ENCODE measurements around the gene MMD2.

Gene MMD2

GRCh38 chr7:5001003-5001402, 42.0 kb upstream of the MMD2 start:
- Histone ChIP-seq H3K36me3 (ENCODE audit: insufficient read depth, low read length) (peaks cover 28% of the 10 kb centered on the region; the same call in 1 of the 2 replicates), H2AFZ (ENCODE audit: low read length) (no peak overlapping the region), H4K20me1 (ENCODE audit: insufficient read depth, low read length, poor library complexity, severe bottlenecking) (no peaks in the 10 kb centered on the region), H3K4me1 (ENCODE audit: insufficient read depth, low read length, poor library complexity, severe bottlenecking) (no peaks in the 10 kb centered on the region), H3K79me2 (ENCODE audit: insufficient read depth, low read length) (no peaks in the 10 kb centered on the region), H3K27me3 (ENCODE audit: insufficient read depth, low read length, poor library complexity, severe bottlenecking) (no peaks in the 10 kb centered on the region), H3K4me3 (ENCODE audit: low read length, poor library complexity, severe bottlenecking) (no peak overlapping the region), H3K9me3 (ENCODE audit: insufficient read depth, low read depth, low read length) (no peaks in the 10 kb centered on the region), H3K4me2 (ENCODE audit: low read depth, low read length, poor library complexity, severe bottlenecking) (no peak overlapping the region), H3K9ac (ENCODE audit: low read depth, low read length, poor library complexity, severe bottlenecking) (no peak overlapping the region), H3F3A (ENCODE audit: low read depth) (no peaks in the 10 kb centered on the region), H3K9me2 (replicated peaks; ENCODE audit: low read depth, low read length) (no peaks in the 10 kb centered on the region)
- TF ChIP-seq CTCF (conservative IDR thresholded peaks at IDR 0.05; ENCODE audit: low read length) = no peak
- TF ChIP-seq EZH2phosphoT487 (IDR thresholded peaks at IDR 0.05; ENCODE audit: borderline replicate concordance) = no peak

GRCh38 chr7:4999369-4999950, 40.5 kb upstream of the MMD2 start:
- no peak overlapping the region for H2AFZ ChIP-seq (ENCODE audit: low read length)
- H3K79me2 ChIP-seq (ENCODE audit: insufficient read depth, low read length) = no peaks in the 10 kb centered on the region
- H3K9ac ChIP-seq (ENCODE audit: low read depth, low read length, poor library complexity, severe bottlenecking) = no peak overlapping the region
- H3K27me3 ChIP-seq (ENCODE audit: insufficient read depth, low read length, poor library complexity, severe bottlenecking) = no peaks in the 10 kb centered on the region
- no peak overlapping the region for H3K4me3 ChIP-seq (ENCODE audit: low read length, poor library complexity, severe bottlenecking)
- H4K20me1 ChIP-seq (ENCODE audit: insufficient read depth, low read length, poor library complexity, severe bottlenecking) = no peaks in the 10 kb centered on the region
- TF ChIP-seq EZH2phosphoT487 (IDR thresholded peaks at IDR 0.05; ENCODE audit: borderline replicate concordance) (no peak), CTCF (conservative IDR thresholded peaks at IDR 0.05; ENCODE audit: low read length) (no peak)
- no peaks in the 10 kb centered on the region for H3F3A ChIP-seq (ENCODE audit: low read depth)
- no peaks in the 10 kb centered on the region for H3K4me1 ChIP-seq (ENCODE audit: insufficient read depth, low read length, poor library complexity, severe bottlenecking)
- peaks cover 44% of the 10 kb centered on the region; the same call in 1 of the 2 replicates for H3K36me3 ChIP-seq (ENCODE audit: insufficient read depth, low read length)
- no peaks in the 10 kb centered on the region for H3K9me3 ChIP-seq (ENCODE audit: insufficient read depth, low read depth, low read length)
- no peak overlapping the region for H3K4me2 ChIP-seq (ENCODE audit: low read depth, low read length, poor library complexity, severe bottlenecking)
- no peaks in the 10 kb centered on the region for H3K9me2 ChIP-seq (replicated peaks; ENCODE audit: low read depth, low read length)

GRCh38 chr7:4998910-4999309, 39.9 kb upstream of the MMD2 start:
- no peaks in the 10 kb centered on the region for H3F3A ChIP-seq (ENCODE audit: low read depth)
- H3K36me3 ChIP-seq (ENCODE audit: insufficient read depth, low read length) = peaks cover 49% of the 10 kb centered on the region; the same call in 1 of the 2 replicates
- no peaks in the 10 kb centered on the region for H4K20me1 ChIP-seq (ENCODE audit: insufficient read depth, low read length, poor library complexity, severe bottlenecking)
- no peak overlapping the region for H3K4me3 ChIP-seq (ENCODE audit: low read length, poor library complexity, severe bottlenecking)
- H3K79me2 ChIP-seq (ENCODE audit: insufficient read depth, low read length) = no peaks in the 10 kb centered on the region
- H3K9me2 ChIP-seq (replicated peaks; ENCODE audit: low read depth, low read length) = no peaks in the 10 kb centered on the region
- no peak overlapping the region for H3K9ac ChIP-seq (ENCODE audit: low read depth, low read length, poor library complexity, severe bottlenecking)
- H3K27me3 ChIP-seq (ENCODE audit: insufficient read depth, low read length, poor library complexity, severe bottlenecking) = no peaks in the 10 kb centered on the region
- H2AFZ ChIP-seq (ENCODE audit: low read length) = no peak overlapping the region
- H3K4me2 ChIP-seq (ENCODE audit: low read depth, low read length, poor library complexity, severe bottlenecking) = no peak overlapping the region
- H3K9me3 ChIP-seq (ENCODE audit: insufficient read depth, low read depth, low read length) = no peaks in the 10 kb centered on the region
- no peaks in the 10 kb centered on the region for H3K4me1 ChIP-seq (ENCODE audit: insufficient read depth, low read length, poor library complexity, severe bottlenecking)
- TF ChIP-seq CTCF (conservative IDR thresholded peaks at IDR 0.05; ENCODE audit: low read length) (no peak), EZH2phosphoT487 (IDR thresholded peaks at IDR 0.05; ENCODE audit: borderline replicate concordance) (no peak)

All from Loucy (cell line).